GM20000 (cell line): ENCODE results near the gene MIAT.

Source experiments
- DNase-seq: peaks from one replicate; pipeline ENCODE4 v3.0.0; 2012; ENCODE audit warnings: low spot score
- CTCF ChIP-seq: IDR thresholded peaks from 2 replicates; pipeline ENCODE4 v1.5.1; 2012; ENCODE audit warnings: mild to moderate bottlenecking, control low read depth; ENCODE audit errors: extremely low read depth, missing control alignments

The MIAT gene

GRCh38 chr22:26711205-26711963, 54.0 kb downstream of the MIAT start:
- TF ChIP-seq CTCF, result no peak
- DNase-seq, result peak; percentile 52

- DNase-seq, result no peak
- TF ChIP-seq CTCF, result no peak
Observed at GRCh38 chr22:26712158-26712557, 54.8 kb downstream of the MIAT start.

GRCh38 chr22:26713823-26714449, 56.5 kb downstream of the MIAT start:
- no peak for TF ChIP-seq CTCF
- DNase-seq, result no peak

- DNase-seq, result no peak
- no peak for TF ChIP-seq CTCF
Observed at GRCh38 chr22:26714971-26715370, 57.6 kb downstream of the MIAT start.

- DNase-seq, result no peak
- no peak for TF ChIP-seq CTCF
Observed at GRCh38 chr22:26715392-26715936, 58.1 kb downstream of the MIAT start.

GRCh38 chr22:26718488-26718887, 61.1 kb downstream of the MIAT start:
- DNase-seq, result no peak
- TF ChIP-seq CTCF, result no peak

GRCh38 chr22:26718905-26719304, 61.5 kb downstream of the MIAT start:
- TF ChIP-seq CTCF, result no peak
- no peak for DNase-seq
